GM21737 (cell line): ENCODE data around the gene BARX2.

ENCODE experiments used
- ATAC-seq: cut with Tn5 transposase; IDR thresholded peaks from one replicate; pipeline ENCODE4 v1.9.1; 2021; ENCODE audit warnings: mild to moderate bottlenecking, moderate library complexity; ENCODE audit not compliant: unreplicated experiment

BARX2 gene

DNA sequence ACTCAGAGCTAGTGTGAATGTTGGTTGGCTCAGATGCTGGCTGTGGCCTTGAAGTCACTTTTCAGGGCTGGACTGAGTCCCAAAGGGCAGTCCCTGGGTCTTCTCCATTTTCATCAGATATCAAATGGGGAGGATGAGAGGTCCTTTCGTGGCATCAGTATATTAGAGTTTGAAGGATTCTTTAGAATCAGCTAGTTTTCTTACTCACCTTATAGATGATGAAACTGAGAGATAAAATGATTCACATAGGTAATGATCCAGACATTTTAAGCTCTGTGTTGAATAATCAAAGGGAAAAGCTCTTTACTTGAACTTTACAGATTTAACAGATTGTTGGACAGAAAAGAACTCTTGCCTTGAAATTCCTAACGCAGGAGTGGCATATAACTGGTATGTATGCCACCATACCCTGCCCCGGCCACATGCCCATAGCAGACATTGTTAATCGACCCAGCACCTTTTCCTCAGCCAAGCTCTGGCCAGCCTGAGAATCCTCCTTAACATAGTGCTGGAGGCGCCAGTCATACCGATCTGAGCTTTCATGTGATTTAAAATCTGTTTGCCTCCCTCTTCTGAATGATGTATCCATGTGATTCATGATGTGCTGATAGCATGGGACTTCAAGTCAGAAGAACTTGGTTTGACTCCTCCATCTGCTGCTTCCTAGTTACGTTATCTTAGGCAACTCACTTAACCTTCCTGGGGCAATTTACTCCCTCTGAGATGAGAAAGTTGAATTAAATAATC is 60.0 kb downstream of the BARX2 start:
- no peak for ATAC-seq

DNA sequence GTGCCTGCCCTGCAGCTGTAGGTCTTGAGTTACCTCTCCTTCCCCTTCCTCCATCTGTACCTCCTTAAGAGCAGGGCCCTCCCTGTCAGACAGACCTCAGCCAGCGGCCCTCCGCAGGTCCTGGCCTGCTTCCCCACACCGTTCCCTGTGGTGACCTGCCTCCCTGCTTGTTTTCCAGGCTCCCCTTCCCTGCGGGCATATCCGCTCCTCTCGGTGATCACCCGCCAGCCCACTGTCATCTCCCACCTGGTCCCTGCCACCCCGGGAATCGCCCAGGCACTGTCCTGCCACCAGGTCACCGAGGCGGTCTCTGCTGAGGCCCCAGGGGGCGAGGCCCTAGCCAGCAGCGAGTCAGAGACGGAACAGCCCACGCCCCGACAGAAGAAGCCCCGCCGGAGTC is 60.9 kb downstream of the BARX2 start:
- no peak for ATAC-seq

- no peak for ATAC-seq
Measured at GRCh38 chr11:129440028-129440713, 64.5 kb downstream of the BARX2 start.

DNA sequence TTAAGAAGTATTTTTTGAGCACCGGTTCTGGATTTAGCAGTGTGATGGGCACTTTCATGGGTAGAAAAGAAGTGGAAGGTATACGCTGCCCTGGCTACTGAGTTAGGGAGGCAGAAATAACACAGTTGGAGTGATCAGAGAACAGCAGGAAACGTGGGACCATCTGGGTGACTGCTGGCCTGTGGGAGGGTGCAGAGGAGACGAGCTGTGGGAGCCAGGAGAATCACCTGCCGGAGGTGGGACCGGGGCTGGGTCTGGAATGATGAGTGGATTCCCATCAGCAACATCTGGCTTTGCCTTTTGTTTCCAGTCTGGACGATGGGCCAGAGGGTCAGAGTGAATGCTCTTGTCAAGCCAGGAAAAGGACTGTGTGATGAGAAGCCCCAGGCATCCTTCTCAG is 66.5 kb downstream of the BARX2 start:
- no peak for ATAC-seq

DNA sequence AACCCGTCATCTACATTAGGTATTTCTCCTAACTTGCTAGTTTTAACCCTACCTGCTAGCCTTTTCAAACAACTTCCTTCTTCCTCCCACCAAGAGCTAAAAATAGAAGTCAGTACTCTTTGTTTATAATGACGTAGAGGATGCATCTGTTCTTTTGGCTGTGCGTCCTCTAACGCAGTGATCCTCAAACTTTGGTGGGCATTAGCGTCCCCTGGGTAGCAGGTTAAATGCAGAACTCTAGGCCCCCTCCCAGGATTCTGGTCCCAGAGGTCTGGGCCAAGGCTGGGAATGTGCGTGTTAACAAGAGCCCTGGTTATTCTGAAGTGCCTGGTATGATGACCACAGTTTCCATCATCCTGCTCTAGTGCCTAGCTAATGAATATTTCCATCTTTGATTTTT is 67.6 kb downstream of the BARX2 start:
- ATAC-seq = no peak

DNA sequence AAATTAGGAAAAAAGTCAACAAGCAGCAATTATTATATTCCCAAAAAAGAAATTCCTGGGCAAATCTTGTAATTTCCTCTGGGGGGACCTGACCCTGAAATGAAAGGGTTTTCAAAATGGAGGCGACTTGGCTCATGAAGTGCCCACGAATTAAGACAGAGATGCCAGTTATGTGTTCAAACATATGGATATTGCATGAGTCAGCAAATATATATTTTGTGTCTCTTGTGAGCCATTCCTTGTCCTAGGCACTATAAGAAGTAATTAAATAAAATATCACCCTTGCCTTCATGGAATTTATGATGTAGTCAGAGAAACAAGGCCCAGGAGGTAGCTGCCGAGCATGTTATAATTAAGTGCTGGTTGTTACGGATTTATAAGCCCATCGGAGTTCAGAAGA is 68.6 kb downstream of the BARX2 start:
- no peak for ATAC-seq

GRCh38 chr11:129445226-129445625 is 69.6 kb downstream of the BARX2 start:
- ATAC-seq = no peak

GRCh38 chr11:129446572-129446971 is 70.9 kb downstream of the BARX2 start:
- no peak for ATAC-seq

GRCh38 chr11:129447654-129448239 is 72.1 kb downstream of the BARX2 start:
- no peak for ATAC-seq

- no peak for ATAC-seq
Measured at GRCh38 chr11:129451524-129451923, 75.9 kb downstream of the BARX2 start.

GRCh38 chr11:129453293-129453721 is 77.7 kb downstream of the BARX2 start:
- no peak for ATAC-seq

GRCh38 chr11:129455101-129455500 is 79.5 kb downstream of the BARX2 start:
- no peak for ATAC-seq

DNA sequence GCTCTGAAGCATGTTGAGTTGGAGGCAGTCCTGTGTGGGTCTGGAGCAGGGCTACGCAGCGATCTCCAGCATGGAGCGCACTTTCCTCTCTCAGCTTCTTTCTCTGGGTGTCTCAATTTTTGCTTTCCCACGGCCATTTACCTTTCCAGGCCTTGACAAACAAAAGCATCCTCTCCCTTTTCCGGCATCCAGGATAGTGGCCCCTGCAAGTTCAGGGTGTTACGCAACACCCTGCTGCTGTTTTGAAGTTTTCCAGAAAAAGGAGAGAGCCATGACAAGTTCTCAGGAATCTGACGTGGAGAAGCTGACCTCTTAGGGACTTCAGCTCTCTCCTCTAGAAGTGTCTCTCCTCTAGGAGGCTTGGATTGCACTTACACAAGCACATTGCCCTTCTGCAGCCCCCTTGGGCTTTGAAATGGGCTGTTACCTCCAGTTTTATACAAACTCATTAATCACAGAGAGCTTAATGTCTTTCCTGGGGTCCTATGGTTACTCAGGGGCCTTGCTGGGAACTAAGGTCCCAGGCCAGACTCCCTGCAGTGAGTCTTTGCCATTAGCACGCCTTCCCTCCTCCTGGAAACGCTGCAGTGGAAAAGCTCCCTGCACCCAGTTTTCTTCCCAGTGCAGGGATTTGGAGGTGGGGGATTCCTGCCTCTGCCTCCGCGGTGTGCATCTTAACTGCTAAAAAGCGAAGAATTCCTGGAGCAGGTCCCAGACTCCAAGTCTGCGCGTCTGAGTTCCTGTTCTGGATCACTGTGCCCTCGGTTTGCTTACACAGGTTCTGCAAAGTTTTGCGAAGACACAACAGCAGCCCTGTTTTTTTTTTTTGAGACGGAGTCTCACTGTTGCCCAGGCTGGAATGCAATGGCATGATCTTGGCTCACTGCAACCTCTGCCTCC is 80.4 kb downstream of the BARX2 start:
- ATAC-seq = no peak

GRCh38 chr11:129457321-129457720 is 81.7 kb downstream of the BARX2 start:
- ATAC-seq = no peak

GRCh38 chr11:129458278-129458677 is 82.6 kb downstream of the BARX2 start:
- no peak for ATAC-seq

- ATAC-seq = no peak
Measured at GRCh38 chr11:129458756-129459535, 83.3 kb downstream of the BARX2 start.

- no peak for ATAC-seq
Measured at GRCh38 chr11:129460714-129461113, 85.1 kb downstream of the BARX2 start.

DNA sequence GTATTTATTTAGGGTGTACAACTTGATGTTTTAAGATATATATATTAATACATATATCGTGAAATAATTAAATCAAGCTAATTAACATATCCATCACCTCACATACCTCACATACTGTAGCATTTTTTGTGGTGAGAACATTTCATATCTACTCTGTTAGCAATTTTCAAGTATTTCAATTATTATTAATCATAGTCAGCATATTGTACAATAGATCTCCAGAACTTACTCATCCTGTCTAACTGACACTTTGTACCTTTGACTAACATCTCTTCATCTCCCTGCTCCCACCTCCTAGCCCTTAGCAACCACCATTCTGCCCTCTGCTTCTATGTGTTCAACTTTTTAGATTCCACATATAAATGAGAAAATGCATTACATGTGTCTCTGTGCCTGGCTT is 108.4 kb downstream of the BARX2 start:
- no peak for ATAC-seq

DNA sequence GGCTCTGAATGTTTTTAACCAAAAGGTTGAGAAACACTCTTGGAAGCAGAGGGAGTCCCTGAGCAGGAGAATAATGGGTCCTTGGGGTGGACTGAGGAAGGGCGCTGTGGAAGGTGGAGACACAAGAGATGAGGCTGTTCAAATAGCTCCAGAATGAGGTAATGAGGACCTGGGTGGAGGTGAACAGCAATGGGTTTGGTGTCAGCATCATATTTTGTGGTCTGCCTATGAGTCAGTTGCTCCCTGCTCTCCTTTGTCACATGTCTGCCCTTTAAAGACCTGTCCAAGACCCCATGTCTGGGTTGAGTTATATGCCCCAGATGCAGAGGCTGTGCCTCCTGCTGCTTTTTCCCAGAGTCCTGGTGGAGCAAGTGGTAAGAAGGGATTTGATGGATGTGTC is 113.6 kb downstream of the BARX2 start:
- no peak for ATAC-seq

DNA sequence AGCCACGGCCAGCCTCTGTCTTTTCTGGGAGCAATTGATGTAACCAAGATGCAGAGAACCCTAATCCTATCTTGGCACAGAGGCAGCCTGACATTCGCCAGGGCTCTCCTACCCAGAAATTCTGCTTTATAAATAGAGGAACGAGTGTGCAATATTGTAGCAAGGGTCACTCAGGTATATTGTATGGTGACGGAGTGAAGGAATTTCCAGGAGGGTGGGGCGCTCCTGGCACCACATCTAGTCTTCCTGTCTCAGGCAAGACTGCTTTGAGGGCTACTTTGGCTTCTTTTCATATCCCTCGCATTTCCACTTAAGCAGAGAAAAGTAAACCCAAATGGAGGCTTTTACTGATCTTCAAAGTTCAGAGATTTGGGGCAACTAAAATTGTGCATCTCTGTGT is 114.4 kb downstream of the BARX2 start:
- ATAC-seq = no peak
